Keratinocyte (primary cell): Measurements from ENCODE around the gene TMEM169.

ENCODE experiments used
- EZH2 ChIP-seq: IDR thresholded peaks from one replicate; pipeline ENCODE4 v1.6.1; 2012; ENCODE audit warnings: inconsistent platforms, mild to moderate bottlenecking, low read length, moderate library complexity
- TF ChIP-seq, protein P1 (sequence below), 3 experiments: IDR thresholded peaks in 1 of 3; conservative IDR thresholded peaks in 1 of 3; optimal IDR thresholded peaks in 1 of 3; 2 replicates in 2 of 3; 3 replicates in 1 of 3; pipeline versions ENCODE3 to v1.5.1; 2011; ENCODE audit warnings: low read length in 3 of 3, mild to moderate bottlenecking in 3 of 3, moderate library complexity in 2 of 3, control low read depth in 1 of 3, inconsistent platforms in 1 of 3; ENCODE audit not compliant: insufficient read depth in 2 of 3; ENCODE audit errors: extremely low read depth in 1 of 3

DNA sequence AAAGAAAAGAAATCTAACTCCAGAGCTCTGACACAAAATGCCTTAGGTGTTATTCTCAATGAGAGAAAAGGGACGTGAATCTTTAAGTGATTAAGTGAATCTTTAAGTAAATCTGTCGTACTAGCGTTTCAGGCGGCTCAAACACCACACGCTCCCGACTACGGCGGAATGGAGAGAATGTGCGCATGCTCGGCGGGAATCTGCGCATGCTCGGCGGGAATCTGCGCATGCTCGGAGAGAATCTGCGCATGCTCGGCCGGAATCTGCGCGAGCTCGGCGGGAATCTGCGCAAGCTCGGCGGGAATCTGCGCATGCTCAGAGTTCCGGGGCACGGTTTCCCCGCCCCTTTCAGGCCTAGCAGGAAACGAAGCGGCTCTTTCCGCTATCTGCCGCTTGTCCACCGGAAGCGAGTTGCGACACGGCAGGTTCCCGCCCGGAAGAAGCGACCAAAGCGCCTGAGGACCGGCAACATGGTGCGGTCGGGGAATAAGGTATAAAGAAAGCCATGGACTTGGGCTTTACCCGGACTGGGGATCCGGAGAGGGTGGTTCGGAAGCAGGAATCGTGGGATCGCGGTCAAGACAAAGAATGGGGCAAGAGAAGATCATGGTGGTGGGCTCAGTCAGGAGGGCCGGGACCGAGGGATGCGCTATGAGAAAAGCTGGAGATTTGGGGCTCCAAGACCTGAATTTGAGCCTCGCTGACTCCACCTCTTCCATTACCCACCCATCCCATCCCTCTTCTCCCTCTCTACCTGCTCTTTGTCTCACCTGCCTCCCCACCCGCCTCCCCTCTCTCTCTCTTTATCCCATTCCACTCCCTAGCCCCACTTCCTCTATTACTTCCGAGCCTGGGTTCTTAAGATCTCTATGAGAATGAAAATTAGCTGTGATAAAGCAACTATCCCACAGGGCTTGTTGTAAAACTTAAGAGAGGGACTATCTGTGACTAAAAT lies 27.5 kb downstream of the TMEM169 start, which contains the start of gene XRCC5:
- TF ChIP-seq, protein P1, sequence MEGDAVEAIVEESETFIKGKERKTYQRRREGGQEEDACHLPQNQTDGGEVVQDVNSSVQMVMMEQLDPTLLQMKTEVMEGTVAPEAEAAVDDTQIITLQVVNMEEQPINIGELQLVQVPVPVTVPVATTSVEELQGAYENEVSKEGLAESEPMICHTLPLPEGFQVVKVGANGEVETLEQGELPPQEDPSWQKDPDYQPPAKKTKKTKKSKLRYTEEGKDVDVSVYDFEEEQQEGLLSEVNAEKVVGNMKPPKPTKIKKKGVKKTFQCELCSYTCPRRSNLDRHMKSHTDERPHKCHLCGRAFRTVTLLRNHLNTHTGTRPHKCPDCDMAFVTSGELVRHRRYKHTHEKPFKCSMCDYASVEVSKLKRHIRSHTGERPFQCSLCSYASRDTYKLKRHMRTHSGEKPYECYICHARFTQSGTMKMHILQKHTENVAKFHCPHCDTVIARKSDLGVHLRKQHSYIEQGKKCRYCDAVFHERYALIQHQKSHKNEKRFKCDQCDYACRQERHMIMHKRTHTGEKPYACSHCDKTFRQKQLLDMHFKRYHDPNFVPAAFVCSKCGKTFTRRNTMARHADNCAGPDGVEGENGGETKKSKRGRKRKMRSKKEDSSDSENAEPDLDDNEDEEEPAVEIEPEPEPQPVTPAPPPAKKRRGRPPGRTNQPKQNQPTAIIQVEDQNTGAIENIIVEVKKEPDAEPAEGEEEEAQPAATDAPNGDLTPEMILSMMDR (optimal IDR thresholded peaks at IDR 0.05 in 1 of 3, IDR thresholded peaks at IDR 0.05 in 1 of 3, conservative IDR thresholded peaks at IDR 0.05 in 1 of 3; ENCODE audit: extremely low read depth in 1 of 3, insufficient read depth in 2 of 3, low read length in 3 of 3) = no peak
- TF ChIP-seq EZH2 = no peak
